Umbilical cord (tissue), 2 donors: ENCODE results near the gene FSHR. TPM values are rescaled to one million over a fixed set of nuclear protein-coding genes. Genes with fewer than 3 reads are reported as not detected.

Source experiments
- DNase-seq: peaks from one replicate; pipeline ENCODE4 v3.0.0-alpha.2; 2015; ENCODE audit warnings: low spot score
- total RNA-seq: library from RNA; depleted of rRNA; stranded (reverse); fragments of >200 nt; gene quantifications from one replicate; pipeline ENCODE4 v1.2.3, GENCODE V29; 2014; ENCODE audit warnings: low replicate concordance; ENCODE audit not compliant: insufficient read depth

FSHR gene
- not detected for total RNA-seq

GRCh38 chr2:49154140-49154539, at the start of gene FSHR:
Gene FSHR (minus strand): TSS chr2:49154515. CDS start chr2:49154417, 98 bp downstream.
- no peak for DNase-seq

DNA sequence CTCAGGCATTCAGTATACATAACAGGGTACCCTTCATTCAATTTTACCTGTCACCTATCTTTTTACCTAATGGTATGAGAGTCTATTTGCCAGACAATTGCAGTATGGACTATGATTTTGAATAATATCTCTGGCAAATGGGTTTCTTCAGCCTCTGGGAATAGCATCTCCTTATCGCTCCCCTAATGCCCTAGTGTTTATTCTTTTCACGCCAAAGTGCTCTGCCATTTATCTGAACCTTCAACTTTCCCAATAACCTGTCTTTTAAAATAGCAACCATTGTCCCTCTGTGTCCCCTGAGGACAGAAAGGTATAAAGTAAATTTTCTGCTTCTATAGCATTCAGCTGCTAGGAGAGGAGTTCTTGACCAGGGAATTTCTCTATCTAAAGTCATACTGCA, 45.0 kb upstream of the FSHR start:
- DNase-seq = no peak

DNA sequence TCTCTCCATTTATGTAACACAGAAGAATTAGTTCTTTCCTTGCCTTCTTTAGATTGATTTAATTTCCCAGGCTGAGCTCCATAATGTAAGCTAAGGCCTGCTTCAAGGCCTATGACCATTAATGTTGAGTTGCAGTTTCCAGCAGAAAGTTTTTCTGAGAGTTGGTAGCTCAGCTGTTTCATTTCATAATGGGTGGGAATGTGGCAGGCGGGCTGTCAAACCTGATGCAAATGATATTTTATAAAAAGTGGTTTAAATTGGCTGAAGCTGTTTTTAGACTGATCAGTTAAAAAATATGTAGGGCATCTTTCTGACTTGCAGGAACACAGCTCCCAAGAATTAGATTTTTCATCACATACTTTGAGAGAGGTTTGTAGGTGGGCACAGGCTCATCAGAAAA, 40.4 kb upstream of the FSHR start:
- DNase-seq = no peak

DNA sequence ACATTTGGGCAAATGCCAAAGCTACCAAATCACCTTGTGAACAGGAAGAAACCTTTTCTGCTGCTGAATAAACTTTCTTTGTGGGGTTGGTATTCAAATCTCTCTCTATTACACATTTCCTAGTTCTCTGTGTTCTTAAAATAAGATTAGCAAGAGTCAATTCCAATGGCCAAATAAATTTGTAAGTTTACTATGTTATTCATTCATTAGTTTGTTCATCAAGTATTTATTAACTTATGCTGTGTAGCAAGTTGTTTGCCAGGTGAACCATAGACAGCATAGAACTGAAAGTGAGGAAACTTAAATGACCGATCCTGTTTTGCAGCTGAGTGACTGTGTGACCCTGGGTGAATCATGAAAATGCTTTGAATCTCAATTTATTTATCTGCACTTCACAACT, 37.7 kb upstream of the FSHR start:
- no peak for DNase-seq

- DNase-seq = no peak
These were observed 35.4 kb upstream of the FSHR start for GRCh38 chr2:49189512-49190225.

DNA sequence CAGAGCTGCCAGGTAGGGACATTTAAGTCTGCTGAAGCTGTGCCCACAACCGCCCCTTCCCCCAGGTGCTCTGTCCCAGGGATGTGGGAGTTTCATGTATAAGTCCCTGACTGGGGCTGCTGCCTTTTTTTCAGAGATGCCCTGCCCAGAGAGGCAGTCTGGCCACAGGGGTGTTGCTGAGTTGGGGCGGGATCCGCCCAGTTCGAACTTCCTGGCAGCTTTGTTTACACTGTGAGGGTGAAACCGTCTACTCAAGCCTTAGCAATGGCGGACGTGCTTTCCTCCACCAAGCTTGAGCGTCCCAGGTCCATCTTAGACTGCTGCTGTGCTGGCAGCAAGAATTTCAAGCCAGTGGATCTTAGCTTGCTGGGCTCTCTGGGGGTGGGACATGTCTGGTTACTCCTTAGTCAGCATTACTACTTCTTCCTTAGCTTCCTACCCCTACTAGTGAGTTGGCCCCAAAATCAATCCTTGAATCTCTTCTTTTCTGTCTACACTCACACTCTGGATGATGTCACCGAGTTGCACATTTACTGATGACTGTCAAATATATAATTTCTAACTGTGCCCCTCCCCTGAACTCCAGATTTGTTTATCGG, 31.8 kb upstream of the FSHR start:
- no peak for DNase-seq

DNA sequence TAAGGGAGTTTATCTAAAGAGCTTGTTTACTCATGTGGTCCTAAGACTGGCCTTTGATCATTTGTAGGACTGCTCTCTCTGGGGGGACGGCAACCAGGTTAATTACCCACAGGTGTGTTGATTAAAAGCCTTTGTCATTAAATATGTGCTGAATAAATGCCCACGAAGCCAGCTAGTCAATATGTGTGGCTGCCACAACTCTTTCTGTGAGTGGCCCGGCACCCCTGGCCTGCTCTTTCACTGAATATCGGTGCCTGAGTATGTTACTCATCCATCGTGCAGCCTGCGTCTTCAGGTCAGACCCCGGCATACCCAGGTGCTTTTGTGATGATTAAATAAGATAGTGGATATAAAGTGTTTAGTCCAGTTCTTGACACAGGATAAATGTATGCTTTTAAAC, 24.3 kb upstream of the FSHR start:
- DNase-seq = no peak

- no peak for DNase-seq
These were observed 22.9 kb upstream of the FSHR start for GRCh38 chr2:49177194-49177593.

DNA sequence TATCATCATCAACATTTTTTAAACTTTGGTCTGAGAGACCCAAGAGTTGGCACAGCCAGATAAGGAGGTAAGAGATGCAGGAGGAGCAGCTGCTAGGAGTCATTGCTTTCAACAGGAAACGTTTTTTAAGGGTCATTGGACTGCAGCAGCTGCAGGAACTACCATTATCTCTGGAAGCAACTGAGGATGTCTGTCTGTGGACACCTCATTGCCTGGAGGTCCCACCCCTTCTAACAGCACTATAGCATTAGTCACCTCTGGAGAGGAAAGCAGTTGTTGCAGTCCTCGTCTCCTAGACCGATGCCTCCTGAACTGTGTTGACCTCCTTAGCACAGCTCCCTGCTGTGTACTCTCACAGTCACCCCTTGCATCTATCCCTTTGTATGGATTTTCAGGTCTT, 21.5 kb upstream of the FSHR start:
- DNase-seq = no peak

DNA sequence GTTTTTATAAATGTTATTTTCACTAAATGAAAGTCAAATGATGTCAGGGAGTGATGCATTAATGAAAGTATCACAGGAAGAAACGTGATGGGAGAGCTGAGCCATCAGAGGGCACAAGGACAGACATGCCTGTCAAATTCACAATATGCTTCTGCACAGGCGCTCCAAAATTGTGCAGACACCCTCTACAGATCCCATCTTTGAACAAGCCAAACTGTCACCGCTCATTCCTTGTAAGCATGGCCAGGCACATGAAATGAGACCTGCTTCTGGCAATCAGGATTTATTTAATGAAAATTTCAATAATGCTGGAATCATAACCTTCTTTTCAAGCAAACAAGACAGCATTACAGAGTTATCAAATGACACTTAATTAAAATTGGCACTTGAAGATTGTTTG, 20.4 kb upstream of the FSHR start:
- DNase-seq = no peak

DNA sequence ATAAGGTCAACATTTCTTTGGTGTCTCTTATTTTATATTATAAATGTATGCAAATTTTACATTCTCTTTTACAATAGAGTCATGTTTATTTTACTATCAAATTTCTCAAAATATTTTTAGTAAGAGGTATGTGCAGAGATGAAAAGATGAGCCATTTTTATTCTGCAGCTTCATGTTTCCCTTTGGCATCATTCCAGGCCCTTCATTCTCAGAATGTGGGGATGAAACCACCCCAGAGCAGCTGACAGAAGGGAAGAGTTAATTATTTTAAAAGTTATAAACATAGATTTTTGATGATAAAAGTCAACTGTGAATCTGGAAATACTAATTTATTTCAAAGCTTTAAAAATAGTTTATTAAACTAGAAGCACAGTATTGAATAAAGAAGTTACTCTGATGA, 12.8 kb upstream of the FSHR start:
- DNase-seq = no peak

DNA sequence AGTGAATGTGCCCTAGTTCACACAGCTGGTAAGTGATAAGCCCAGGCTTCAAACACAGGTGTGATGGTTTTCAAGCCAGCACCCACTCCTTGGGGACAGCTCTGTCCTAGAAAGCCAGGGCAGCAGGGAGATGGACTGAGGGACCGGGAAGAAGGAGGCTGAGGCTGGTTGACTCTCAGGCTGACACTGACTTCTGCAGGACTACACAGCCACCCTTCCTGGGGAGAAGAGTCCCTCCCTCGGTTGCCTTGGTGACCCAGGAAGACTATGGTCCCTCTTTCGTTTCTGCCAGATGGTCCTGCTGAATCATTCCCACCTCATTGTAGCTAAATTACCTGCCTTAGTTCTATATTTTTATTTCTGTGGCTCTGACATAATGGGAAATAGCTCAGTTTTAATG, 11.3 kb upstream of the FSHR start:
- DNase-seq = no peak

DNA sequence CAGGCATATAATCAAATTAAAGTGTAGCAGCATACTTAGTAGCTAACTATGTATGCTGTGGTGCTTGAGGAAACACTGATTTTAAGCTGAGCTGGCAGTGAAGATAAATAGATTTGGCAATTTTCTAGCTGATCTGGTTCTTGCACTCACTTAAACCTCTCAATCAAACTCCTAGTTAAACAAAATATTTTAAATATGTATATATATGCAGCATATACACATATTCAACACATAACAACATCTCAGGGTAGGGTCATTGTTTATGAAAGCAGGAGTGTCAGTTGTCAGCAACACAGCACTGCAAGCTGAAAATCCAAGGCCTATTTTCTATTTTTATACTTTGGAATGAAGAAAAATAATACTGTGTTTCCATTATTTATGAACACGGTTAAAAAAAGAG, 10.4 kb upstream of the FSHR start:
- no peak for DNase-seq

- DNase-seq = peak; percentile 35
These were observed 7.8 kb upstream of the FSHR start for GRCh38 chr2:49162151-49162550.

DNA sequence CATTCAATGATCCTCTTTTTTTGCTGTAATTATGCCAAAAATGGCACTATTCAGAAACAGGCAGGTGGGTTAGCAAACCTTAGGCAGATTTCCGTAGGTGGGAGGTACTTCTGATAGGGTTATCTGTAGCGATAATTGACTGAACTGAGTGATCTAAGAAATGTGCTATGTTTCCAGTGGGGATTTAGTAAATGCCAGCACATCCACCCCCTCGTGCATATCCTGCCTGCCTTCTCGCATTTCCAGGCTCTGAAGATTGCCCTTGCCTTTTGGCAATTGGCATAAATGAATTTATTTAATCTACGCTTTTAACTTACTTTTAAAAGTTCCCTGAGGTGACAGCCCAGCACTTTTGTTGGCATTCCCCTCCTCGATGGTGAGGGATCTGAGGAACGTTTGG, 576 bp upstream of the FSHR start:
- DNase-seq = no peak

DNA sequence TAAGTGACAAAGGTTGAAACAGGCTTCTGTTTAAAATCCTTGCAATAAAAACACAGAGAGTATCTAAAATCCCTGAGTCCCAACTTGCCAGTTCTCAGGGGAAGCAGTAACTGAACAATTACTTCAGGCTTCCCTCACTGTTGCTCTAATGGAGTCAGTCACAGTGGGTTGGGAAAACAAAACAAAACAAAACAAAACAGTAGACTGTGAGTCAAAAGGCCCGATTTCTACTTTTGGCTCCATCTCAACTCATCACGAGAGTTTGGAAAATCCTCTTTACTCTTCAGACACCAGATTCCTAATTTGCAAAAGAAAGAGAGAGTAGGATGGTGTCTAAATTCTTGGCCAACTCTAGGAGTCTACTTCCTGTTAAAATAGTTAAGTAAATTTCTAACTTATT, 1.1 kb downstream of the FSHR start:
- no peak for DNase-seq

GRCh38 chr2:49152824-49153223, 1.5 kb downstream of the FSHR start:
- DNase-seq = no peak

- DNase-seq = peak; percentile 24
These were observed 7.9 kb downstream of the FSHR start for GRCh38 chr2:49146401-49146800.

GRCh38 chr2:49131801-49132200, 22.5 kb downstream of the FSHR start:
- no peak for DNase-seq

GRCh38 chr2:49129034-49129433, 25.3 kb downstream of the FSHR start:
- DNase-seq = no peak

DNA sequence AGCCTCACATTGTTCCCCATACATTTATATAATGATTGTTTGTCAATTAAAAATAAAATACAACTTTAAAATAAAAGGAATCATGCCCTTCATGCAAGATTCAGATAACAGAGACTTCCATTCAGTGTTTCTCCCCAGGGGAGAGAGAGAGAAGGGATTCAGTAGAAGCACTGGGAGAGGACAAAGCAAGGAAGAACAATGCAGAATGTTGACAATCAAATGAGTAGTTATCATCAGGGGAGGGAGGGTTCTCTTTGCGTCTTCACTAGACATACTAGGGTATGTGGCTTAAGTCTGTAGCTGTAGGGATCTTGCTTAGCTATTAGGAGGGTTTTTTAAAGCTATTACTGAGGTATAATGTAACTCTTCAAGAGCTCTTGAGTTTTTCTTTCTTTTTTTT, 30.7 kb downstream of the FSHR start:
- no peak for DNase-seq

- DNase-seq = no peak
These were observed 32.2 kb downstream of the FSHR start for GRCh38 chr2:49122107-49122506.

GRCh38 chr2:49113046-49113445, 41.3 kb downstream of the FSHR start:
- no peak for DNase-seq

DNA sequence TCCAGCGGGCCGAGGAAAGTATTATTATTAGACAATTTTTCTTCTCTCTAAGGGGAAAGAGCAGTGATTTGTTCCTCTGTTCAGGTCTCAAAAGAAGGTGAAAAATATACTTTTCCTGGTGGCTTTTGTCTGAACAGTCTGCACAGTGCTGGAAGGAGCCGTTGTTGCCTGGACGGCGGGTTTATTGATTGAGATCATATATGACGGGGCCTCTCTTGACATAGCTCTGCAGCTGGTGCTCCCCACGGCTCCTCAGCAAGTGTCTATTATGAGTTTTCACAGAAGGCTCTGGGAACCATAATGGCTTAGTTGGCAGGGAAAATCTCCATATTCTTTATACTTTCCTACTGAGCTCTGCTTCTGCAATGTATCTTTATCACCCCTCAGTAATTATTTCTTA, 42.9 kb downstream of the FSHR start:
- DNase-seq = no peak
